Measurements from ENCODE around the gene SCAMP3.

DNA sequence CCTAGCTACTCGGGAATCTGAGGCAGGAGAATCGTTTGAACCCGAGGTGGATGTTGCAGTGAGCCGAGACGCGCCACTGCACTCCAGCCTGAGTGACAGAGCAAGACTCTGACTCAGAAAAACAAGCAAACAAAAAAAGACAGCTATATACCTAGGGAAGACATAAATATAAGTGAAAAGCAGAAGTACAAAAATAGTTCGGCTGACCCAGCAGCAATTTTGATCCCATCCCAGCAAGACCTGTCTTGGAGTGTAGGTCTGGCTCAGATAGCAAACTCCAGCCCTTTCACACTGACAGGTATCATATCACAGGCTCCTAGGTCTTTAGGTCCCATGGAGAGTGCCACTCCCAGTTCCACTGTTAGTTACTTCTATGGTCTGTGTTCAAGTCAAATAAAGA, 39.1 kb downstream of the SCAMP3 start:
- TF ChIP-seq, protein P1, sequence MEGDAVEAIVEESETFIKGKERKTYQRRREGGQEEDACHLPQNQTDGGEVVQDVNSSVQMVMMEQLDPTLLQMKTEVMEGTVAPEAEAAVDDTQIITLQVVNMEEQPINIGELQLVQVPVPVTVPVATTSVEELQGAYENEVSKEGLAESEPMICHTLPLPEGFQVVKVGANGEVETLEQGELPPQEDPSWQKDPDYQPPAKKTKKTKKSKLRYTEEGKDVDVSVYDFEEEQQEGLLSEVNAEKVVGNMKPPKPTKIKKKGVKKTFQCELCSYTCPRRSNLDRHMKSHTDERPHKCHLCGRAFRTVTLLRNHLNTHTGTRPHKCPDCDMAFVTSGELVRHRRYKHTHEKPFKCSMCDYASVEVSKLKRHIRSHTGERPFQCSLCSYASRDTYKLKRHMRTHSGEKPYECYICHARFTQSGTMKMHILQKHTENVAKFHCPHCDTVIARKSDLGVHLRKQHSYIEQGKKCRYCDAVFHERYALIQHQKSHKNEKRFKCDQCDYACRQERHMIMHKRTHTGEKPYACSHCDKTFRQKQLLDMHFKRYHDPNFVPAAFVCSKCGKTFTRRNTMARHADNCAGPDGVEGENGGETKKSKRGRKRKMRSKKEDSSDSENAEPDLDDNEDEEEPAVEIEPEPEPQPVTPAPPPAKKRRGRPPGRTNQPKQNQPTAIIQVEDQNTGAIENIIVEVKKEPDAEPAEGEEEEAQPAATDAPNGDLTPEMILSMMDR (IDR thresholded peaks at IDR 0.05; ENCODE audit: poor library complexity, severe bottlenecking), result no peak
- TF ChIP-seq, protein P2, sequence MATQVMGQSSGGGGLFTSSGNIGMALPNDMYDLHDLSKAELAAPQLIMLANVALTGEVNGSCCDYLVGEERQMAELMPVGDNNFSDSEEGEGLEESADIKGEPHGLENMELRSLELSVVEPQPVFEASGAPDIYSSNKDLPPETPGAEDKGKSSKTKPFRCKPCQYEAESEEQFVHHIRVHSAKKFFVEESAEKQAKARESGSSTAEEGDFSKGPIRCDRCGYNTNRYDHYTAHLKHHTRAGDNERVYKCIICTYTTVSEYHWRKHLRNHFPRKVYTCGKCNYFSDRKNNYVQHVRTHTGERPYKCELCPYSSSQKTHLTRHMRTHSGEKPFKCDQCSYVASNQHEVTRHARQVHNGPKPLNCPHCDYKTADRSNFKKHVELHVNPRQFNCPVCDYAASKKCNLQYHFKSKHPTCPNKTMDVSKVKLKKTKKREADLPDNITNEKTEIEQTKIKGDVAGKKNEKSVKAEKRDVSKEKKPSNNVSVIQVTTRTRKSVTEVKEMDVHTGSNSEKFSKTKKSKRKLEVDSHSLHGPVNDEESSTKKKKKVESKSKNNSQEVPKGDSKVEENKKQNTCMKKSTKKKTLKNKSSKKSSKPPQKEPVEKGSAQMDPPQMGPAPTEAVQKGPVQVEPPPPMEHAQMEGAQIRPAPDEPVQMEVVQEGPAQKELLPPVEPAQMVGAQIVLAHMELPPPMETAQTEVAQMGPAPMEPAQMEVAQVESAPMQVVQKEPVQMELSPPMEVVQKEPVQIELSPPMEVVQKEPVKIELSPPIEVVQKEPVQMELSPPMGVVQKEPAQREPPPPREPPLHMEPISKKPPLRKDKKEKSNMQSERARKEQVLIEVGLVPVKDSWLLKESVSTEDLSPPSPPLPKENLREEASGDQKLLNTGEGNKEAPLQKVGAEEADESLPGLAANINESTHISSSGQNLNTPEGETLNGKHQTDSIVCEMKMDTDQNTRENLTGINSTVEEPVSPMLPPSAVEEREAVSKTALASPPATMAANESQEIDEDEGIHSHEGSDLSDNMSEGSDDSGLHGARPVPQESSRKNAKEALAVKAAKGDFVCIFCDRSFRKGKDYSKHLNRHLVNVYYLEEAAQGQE (IDR thresholded peaks at IDR 0.05; ENCODE audit: borderline replicate concordance), result no peak
